Esophagus mucosa (tissue), 1 donor: ENCODE data around the gene CFDP1. TPM values are rescaled to one million over a fixed set of nuclear protein-coding genes. Genes with fewer than 3 reads are reported as not detected.
A peak's percentile ranks its signal among the peaks of the same experiment; 100 is the strongest.

Experiments
- ATAC-seq: fragments of 200-7000 bp; cut with Tn5 transposase; one replicate; pipeline ENCODE4 v1.9.1; 2020
- total RNA-seq: library from RNA; stranded (reverse); gene quantifications from one replicate; pipeline ENCODE4 v1.2.4, GENCODE V29; 2023
- donor health status: DM: yes; HTN: yes; CAD: no.

The CFDP1 gene
- total RNA-seq, 1 donor from 2014 or later, result 33.5 TPM

GRCh38 chr16:75248536-75249380 lies 184.5 kb downstream of the CFDP1 start:
- no peak for ATAC-seq

- ATAC-seq, result no peak
Measured at GRCh38 chr16:75248142-75248535, 185.2 kb downstream of the CFDP1 start.

GRCh38 chr16:75247249-75247648 lies 186.1 kb downstream of the CFDP1 start:
- no peak for ATAC-seq

GRCh38 chr16:75246504-75247205 lies 186.6 kb downstream of the CFDP1 start:
- ATAC-seq, result no peak

- ATAC-seq, result peak; percentile 54
Measured at GRCh38 chr16:75244844-75245758, 188.2 kb downstream of the CFDP1 start.

- no peak for ATAC-seq
Measured at GRCh38 chr16:75244225-75244809, 189.0 kb downstream of the CFDP1 start.

Other genes with a start within 250 kb of the CFDP1 start
- not detected for gene CTRB2, start 226.3 kb downstream of the CFDP1 start, total RNA-seq
- gene CTRB1, start 214.5 kb downstream of the CFDP1 start, total RNA-seq, result 0.44 TPM
- gene BCAR1, start 181.9 kb downstream of the CFDP1 start, total RNA-seq, result 33.0 TPM
- gene TMEM170A, start 31.2 kb upstream of the CFDP1 start, total RNA-seq, result 11.1 TPM
- 4.6 TPM for gene CHST6, start 61.9 kb upstream of the CFDP1 start, total RNA-seq
- gene CHST5, start 102.6 kb upstream of the CFDP1 start, total RNA-seq, result not detected
- 3.1 TPM for gene TMEM231, start 122.7 kb upstream of the CFDP1 start, total RNA-seq
- 47.7 TPM for gene GABARAPL2, start 132.9 kb upstream of the CFDP1 start, total RNA-seq
- gene ADAT1, start 189.8 kb upstream of the CFDP1 start, total RNA-seq, result 25.5 TPM
- 91.9 TPM for gene KARS1, start 214.2 kb upstream of the CFDP1 start, total RNA-seq
- gene TERF2IP, start 214.3 kb upstream of the CFDP1 start, total RNA-seq, result 23.4 TPM
- gene CPHXL2, start 243.5 kb upstream of the CFDP1 start, total RNA-seq, result not detected